Nephron (organoid): Measurements from ENCODE around the gene SYT12.
A peak's percentile ranks its signal among the peaks of the same experiment; 100 is the strongest.

Source experiments
- H3K27ac Mint-ChIP-seq, 3 experiments: 2 replicates each; pipeline ENCODE4 v1.8.0; 2020; ENCODE audit warnings: mixed read lengths in 3 of 3, mild to moderate bottlenecking in 2 of 3, moderate library complexity in 1 of 3
- H3K27me3 Mint-ChIP-seq: 2 replicates; pipeline ENCODE4 v1.8.0; 2021; ENCODE audit warnings: low read depth, mild to moderate bottlenecking, moderate library complexity, mixed read lengths
- H3K36me3 Mint-ChIP-seq: 2 replicates; pipeline ENCODE4 v1.8.0; 2020; ENCODE audit warnings: low read depth, mixed read lengths
- H3K4me1 Mint-ChIP-seq: 2 replicates; pipeline ENCODE4 v1.8.0; 2020; ENCODE audit warnings: mixed read lengths
- H3K4me3 Mint-ChIP-seq, 3 experiments: 2 replicates each; pipeline ENCODE4 v1.8.0; 2020; ENCODE audit warnings: mild to moderate bottlenecking in 3 of 3, mixed read lengths in 3 of 3, moderate library complexity in 2 of 3
- H3K9me3 Mint-ChIP-seq: 2 replicates; pipeline ENCODE4 v1.8.0; 2020; ENCODE audit warnings: mixed read lengths
- TF ChIP-seq, protein P1 (sequence below), 3 experiments: fragments of 200-600 bp; sonication (generic); IDR thresholded peaks; one replicate each; pipeline ENCODE4 v1.5.0; 2021; ENCODE audit warnings: antibody characterized with exemption in 3 of 3; ENCODE audit not compliant: unreplicated experiment in 3 of 3

Gene SYT12

GRCh38 chr11:67057205-67057672, 34.3 kb downstream of the SYT12 start:
- H3K4me1 Mint-ChIP-seq = peaks cover 23% of the 10 kb centered on the region
- peak overlapping the region; percentile 63 to 78 (median 77) for H3K4me3 Mint-ChIP-seq
- H3K9me3 Mint-ChIP-seq = no peaks in the 10 kb centered on the region
- H3K27ac Mint-ChIP-seq = no peak overlapping the region
- no peaks in the 10 kb centered on the region for H3K36me3 Mint-ChIP-seq
- H3K27me3 Mint-ChIP-seq = peaks cover 21% of the 10 kb centered on the region
- TF ChIP-seq, protein P1, sequence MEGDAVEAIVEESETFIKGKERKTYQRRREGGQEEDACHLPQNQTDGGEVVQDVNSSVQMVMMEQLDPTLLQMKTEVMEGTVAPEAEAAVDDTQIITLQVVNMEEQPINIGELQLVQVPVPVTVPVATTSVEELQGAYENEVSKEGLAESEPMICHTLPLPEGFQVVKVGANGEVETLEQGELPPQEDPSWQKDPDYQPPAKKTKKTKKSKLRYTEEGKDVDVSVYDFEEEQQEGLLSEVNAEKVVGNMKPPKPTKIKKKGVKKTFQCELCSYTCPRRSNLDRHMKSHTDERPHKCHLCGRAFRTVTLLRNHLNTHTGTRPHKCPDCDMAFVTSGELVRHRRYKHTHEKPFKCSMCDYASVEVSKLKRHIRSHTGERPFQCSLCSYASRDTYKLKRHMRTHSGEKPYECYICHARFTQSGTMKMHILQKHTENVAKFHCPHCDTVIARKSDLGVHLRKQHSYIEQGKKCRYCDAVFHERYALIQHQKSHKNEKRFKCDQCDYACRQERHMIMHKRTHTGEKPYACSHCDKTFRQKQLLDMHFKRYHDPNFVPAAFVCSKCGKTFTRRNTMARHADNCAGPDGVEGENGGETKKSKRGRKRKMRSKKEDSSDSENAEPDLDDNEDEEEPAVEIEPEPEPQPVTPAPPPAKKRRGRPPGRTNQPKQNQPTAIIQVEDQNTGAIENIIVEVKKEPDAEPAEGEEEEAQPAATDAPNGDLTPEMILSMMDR (IDR thresholded peaks at IDR 0.05; ENCODE audit: unreplicated experiment in 3 of 3) = no peak

DNA sequence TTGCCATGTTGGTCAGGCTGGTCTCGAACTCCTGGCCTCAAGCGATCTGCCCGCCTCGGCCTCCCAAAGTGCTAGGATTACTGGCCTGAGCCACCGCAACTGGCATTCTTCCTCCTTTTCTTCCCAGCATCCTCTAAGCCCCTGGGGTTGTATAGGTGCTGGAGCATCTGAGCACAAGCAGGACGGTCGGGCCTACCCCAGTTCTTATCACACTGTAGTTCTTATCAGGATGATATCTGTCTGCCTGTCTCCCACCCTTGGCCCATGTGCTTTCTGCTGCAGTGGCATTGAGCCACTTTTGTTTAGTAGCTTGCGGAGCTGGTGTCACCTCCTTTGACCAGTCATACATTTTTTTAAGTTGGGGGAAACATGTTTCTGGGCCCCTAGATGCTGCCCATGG, 35.6 kb downstream of the SYT12 start:
- TF ChIP-seq, protein P1 (IDR thresholded peaks at IDR 0.05; ENCODE audit: unreplicated experiment in 3 of 3) = no peak

DNA sequence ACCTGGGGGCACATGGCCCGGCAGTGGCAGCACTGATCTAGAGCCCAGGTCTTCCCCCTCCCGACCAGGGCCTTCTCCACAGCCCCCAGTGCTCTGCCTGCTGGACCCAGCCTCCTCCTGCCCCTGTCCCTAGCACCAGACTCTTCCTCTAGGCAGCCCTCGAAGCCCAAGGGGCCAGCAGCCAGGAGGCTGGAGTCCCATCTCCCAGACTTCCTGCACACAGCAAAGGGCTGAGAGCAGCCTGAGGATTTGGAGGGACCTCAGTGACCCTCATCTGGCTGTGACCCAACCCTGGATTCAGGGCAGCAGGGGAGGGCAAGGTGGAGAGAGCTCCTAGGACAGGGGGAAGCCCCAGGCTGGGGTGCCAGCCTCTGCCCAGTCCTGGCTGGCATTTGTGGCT, 36.7 kb downstream of the SYT12 start:
- H3K4me3 Mint-ChIP-seq = no peak overlapping the region
- H3K36me3 Mint-ChIP-seq = no peaks in the 10 kb centered on the region
- TF ChIP-seq, protein P1 (IDR thresholded peaks at IDR 0.05; ENCODE audit: unreplicated experiment in 3 of 3) = no peak
- peaks cover 16% of the 10 kb centered on the region for H3K4me1 Mint-ChIP-seq
- no peaks in the 10 kb centered on the region for H3K9me3 Mint-ChIP-seq
- H3K27ac Mint-ChIP-seq = no peak overlapping the region
- peaks cover 20% of the 10 kb centered on the region for H3K27me3 Mint-ChIP-seq

More for the DNA sequence above, 35.6 kb downstream of the SYT12 start:
- Mint-ChIP-seq H3K4me1 (peaks cover 23% of the 10 kb centered on the region), H3K27me3 (peaks cover 21% of the 10 kb centered on the region), H3K9me3 (no peaks in the 10 kb centered on the region), H3K27ac (no peak overlapping the region), H3K4me3 (peak overlapping the region; percentile 31 to 59 (median 57)), H3K36me3 (no peaks in the 10 kb centered on the region)

GRCh38 chr11:67060111-67060522, 37.2 kb downstream of the SYT12 start:
- Mint-ChIP-seq H3K27ac (no peak overlapping the region), H3K27me3 (peaks cover 16% of the 10 kb centered on the region), H3K4me3 (no peak overlapping the region), H3K9me3 (no peaks in the 10 kb centered on the region), H3K4me1 (peaks cover 12% of the 10 kb centered on the region), H3K36me3 (no peaks in the 10 kb centered on the region)
- TF ChIP-seq, protein P1 (IDR thresholded peaks at IDR 0.05; ENCODE audit: unreplicated experiment in 3 of 3) = no peak

DNA sequence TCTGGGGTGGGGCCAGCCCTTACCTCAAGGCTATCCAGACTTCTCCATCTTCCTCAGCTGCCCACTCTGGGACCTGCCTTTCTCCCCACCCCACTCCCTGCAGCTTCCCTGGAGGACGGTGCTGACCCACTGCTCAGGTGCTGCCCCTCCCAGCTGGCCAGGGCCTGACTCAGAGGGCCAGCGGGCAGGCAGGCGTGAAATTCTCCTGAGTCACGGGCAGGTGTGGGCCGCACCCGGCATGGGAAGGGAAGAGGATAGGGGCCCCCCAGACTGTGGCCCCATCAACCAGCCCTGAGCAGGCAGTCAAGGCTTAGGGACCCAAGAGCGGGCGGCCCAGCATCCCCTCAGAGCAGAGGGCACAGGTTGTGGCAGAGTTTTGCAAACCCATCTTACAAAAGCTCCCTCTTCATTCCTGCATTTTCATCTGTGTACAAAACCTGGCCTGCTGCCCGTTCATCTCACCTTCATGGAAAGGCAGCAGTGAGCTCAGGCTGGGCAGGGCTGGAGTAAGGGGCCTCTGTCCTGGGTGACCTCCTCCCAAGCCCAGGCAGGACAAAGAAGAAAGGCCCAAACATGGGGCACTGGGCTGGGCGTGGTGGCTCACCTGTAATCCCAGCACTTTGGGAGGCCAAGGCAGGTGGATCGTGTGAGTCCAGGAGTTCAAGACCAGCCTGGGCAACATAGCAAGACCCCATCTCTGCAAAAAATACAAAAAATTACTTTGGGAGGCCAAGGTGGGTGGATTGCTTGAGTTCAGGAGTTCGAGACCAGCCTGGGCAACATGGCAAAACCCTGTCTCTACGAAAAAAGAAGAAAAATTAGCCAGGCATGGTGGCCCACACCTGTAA, 39.8 kb downstream of the SYT12 start:
- Mint-ChIP-seq H3K4me1 (no peaks in the 10 kb centered on the region), H3K9me3 (no peaks in the 10 kb centered on the region), H3K27ac (no peak overlapping the region), H3K4me3 (no peak overlapping the region), H3K27me3 (peaks cover 5% of the 10 kb centered on the region), H3K36me3 (no peaks in the 10 kb centered on the region)
- TF ChIP-seq, protein P1 (IDR thresholded peaks at IDR 0.05; ENCODE audit: unreplicated experiment in 3 of 3) = no peak

- no peaks in the 10 kb centered on the region for H3K4me1 Mint-ChIP-seq
- H3K27me3 Mint-ChIP-seq = peaks cover 12% of the 10 kb centered on the region
- no peaks in the 10 kb centered on the region for H3K36me3 Mint-ChIP-seq
- H3K9me3 Mint-ChIP-seq = no peaks in the 10 kb centered on the region
- TF ChIP-seq, protein P1 (IDR thresholded peaks at IDR 0.05; ENCODE audit: unreplicated experiment in 3 of 3) = no peak
- H3K4me3 Mint-ChIP-seq = no peak overlapping the region
- no peak overlapping the region for H3K27ac Mint-ChIP-seq
Measured at GRCh38 chr11:67066333-67066709, 43.4 kb downstream of the SYT12 start.
